HG03575 (cell line): ENCODE measurements around the gene ZNF687.

Experiments used
- ATAC-seq: cut with Tn5 transposase; IDR thresholded peaks from one replicate; pipeline ENCODE4 v1.9.1; 2021; ENCODE audit not compliant: unreplicated experiment, insufficient number of reproducible peaks, low FRiP score; ENCODE audit errors: extremely low read depth

The ZNF687 gene

DNA sequence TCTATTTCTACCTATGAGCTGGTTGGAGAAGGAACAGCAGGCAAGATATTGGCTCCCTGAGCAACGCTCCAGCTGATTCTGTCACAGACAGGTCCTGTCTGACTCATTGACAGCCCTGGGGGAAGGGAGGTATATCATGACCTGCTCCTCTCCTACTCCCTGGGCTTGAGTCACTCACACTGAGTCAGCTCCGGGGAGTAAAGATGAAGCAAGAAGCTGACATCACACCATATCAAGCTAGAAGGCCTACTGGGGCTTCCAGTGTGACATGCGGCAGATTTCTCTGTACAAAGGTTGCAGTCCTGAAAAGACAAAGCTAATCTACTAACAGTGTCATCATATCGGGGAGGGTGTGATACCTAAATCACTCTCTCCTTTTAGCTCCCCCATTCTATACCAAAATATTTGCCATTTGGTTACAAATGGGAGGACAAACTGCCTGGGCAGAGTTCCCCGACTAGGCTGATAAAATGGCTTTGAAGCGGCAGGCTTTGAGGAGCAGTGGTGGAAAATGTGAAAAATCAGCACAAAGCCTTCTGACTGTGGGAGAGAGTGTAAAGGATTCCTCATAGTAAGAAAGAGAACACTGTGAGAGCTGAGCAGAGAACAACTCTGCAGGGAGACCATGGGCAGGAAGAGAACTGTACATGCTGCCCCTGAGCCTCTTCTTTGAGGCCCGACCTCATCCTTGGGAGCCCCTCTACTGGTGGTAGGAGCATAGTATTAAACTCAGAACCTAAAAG, 29.7 kb downstream of the ZNF687 start:
- no peak for ATAC-seq

DNA sequence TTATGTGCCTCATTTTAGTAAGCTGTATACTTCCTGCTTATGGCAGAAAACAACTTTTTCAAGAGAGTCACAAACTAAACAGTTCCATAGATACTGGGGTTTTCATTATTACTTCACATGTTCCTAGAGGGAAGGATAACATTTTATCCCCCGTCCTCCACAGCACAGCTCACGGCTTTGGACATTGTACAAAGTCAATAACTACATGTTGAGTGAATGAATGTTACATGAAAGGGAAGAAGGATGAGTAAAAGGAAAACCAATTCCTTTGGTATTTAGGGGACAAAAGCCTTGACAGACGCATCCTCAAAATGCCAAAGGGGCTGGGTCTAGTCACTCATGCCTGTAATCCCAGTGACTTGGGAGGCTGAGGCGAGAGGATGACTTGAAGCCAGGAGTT, 30.3 kb downstream of the ZNF687 start:
- no peak for ATAC-seq

DNA sequence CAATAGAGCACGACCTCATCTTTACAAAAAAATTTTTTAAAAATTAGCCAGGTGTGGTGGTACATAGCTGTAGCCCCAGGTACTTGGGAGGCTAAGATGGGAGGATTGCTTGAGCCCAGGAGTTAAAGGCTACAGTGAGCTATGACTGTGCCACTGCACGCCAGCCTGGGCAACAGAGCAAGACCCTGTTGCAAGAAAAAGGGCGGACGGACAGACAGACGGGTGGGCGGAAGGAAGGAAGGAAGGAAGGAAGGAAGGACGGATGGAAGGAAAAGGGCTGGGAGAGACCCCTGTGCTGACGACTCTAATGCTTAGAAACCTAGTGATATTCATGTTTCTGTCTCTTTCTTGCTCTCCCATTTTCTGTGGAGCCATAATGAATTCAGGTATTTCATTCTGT, 30.7 kb downstream of the ZNF687 start:
- no peak for ATAC-seq

DNA sequence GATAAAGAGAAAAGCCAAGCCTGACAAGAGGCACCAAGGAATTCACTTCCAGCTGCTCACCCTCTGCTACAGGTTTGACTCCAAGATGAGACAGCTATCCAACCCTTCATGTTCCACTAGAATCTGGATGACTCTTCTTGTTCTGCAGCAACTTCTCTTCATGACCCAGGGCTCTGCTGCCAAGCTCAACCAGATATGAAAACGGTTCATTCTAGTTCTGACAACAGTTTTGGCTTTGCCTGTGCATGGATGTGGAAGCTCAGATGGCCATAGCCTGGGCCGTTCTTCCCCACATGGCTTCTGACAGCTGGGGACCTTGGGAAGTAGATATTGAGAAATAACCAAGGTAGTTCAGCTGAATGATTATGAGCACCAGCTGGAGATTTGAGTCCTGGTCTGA, 31.4 kb downstream of the ZNF687 start:
- ATAC-seq: no peak

DNA sequence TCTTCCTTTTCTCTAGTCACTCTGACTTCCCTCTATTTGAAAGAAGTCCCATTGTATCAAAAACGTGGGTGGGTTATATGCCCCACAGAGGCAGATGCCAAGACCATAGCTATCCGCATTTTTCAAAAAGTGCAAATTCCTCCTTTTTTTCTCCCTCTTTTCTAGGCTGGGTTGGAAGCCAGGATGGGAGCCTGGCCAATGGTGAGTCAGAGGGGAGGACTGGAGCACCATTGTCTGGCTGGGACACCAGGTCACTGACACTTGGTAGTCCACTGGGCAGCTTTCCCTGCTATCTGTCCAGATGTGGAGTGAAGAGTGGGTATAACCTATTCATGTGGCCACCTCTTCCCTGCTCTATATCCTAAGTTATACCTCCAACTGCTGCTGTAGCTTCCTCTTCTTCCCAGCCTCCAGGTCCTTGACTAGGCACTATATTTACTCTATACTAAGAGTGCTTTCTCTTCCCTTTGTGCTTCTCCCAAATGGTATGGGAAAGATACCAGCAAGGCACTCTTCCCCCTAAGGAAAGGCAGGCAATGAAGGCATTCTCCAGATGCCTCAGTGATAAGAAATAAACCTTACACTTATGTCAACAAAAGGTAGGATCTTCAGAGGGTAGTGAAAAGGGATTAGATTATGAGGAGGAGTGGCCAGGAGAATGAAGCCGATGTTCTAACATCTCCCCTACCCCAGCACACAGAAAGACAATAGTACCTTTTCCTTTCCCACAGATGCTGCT, 32.2 kb downstream of the ZNF687 start:
- ATAC-seq: no peak

DNA sequence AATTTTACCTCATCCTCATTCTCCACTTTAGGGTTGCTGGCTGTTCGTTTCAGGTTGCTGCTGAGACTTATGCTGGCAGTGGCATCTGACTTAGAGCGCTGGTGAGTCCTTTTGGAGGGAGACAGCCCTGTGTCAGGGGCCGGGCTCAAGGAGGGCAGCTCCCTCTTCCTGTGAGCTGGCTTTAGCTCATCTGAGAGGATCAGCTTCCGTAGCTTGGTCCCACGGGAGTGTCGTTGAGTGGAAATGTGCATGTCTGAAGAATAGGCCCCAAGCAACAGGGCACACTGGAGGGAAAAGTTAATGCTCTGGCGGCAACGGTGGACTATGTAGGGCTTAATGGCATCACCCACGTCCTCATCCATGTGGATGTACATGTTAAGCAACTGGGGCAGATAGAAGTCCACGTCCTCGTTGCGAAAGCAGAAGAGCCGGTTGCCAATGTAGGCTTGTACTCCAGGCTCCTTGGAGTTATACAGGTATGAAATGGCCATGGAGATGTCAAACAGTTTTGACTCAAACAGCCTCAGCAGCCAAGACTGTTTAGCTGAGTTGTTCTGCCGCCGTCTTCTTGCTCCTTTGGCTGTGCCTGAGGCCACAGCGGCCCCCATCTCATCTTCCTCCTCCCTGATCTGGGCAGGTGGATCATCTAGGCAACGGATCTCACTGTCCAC, 33.6 kb downstream of the ZNF687 start:
- no peak for ATAC-seq

DNA sequence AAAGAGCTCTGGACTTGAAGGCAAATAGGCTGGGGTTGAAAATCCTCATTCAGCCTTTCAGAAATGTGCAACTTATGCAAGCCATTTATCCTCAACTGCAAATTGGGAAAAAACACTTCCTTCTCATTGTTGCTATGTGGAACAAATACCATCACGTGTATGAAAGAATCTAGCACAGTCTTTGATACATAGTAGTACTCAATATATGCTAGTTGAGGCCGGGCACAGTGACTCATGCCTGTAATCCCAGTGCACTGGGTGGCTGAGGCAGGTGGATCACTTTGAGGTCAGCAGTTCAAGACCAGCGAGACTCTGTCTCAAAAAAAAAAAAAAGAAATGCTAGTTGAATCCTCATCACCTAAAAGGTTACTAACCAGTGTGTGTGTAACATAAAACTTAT, 36.9 kb downstream of the ZNF687 start:
- ATAC-seq: no peak

DNA sequence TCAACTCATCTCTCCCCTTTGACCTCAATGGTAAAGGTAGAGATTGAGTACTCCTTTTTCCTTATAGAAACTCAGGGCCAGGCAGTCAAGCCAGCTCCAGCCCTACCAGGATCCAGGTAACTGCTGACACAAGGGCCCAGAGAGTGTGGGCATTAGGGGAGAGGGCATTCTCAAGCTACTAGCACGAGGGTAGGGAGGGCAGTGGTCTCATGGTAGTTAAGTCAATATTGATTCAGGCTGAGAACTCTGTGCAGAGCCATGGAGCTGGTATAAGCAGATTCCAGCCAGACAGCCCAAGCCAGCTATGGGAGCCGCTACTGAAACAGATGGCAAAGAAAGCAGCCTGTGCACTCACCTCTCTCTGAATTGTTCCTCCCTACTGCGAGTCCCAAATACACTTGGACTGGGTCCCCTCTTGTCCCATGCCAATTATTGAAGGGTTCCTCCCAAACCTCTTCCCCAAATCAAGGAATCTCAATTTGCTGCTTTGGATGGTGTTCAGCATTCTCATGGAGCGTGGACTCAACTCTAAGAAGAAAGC, 42.4 kb downstream of the ZNF687 start:
- no peak for ATAC-seq

DNA sequence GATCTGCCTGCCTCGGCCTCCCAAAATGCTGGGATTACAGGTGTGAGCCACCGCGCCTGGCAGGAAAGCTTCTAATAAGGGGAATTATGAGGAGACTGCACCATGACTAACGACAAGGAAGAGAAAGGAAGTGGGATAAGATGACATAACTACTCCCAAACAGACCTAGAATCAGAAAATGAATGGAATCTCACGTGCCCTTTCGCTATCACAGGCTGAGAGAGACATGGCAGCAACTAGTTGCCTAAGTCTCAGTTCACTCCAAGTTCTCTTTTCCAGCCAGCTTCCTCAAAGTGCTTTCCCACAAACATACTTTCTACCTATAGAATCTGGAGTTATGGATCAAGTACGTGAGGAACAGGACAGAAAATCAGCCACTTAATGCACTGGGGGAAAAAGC, 43.1 kb downstream of the ZNF687 start:
- ATAC-seq: no peak

DNA sequence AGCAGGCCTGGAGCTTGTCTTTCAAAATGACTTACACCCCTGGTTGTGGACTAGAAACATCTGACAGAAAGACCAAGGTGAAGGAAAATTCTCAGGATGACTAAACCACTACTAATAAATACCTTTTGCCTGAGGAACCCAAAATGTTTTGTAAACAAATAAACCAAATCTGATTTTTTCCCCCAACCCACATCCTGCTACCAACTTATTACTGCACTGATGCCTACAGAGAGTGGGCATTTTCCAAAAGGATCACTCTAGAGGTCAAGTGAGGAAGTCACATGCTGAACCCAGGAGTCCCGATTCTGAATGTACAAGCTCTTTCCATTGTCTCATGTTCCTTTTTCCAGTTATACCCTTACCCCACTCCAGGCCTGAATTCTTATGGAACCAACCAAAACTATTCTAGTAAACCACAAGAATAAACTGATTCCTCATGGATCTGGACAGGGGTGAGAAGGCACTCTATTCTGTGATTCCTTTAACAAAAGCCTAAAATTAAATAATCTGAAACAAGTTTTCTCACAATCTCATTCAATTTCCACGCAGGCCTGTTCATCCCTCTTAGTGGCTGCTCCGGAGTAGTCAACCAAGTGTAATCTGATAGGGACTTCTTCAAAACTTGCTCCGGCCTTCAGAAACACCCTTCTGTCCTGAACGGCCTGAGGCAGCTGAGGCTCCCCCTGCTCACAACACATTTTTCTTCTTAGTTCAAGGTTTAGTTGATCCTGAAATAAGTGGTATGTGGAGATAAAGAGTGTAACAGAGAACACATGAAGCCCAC, 43.7 kb downstream of the ZNF687 start:
- no peak for ATAC-seq

DNA sequence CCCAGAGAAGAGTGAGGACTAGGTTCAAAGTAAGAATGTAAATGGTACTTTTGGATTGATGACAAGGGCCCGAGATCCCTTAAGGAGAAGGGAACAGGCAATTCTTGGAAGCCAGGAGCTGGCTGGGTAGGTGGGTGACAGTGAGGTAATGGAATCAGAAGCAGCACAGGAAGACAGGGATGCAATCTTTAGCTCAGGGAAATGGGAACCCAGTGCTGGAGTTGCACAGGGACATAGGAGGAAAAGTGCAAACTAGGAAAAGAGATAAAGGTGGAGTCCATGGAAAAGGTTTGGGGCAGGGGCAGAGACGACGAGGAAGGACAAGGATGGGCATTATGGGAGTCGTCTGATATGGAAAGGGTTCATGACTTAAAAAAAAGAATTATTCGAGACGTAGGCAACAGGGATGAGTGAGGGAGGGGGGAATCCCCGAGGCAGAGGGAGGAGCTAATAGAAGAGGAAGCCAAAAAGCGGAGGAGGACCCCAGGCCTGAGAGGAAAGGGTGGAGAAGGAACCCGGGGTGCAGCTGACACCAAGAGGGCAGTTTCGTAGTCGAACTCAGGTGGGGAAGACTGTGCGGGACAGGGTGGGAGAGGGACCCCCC, 44.6 kb downstream of the ZNF687 start:
- no peak for ATAC-seq

DNA sequence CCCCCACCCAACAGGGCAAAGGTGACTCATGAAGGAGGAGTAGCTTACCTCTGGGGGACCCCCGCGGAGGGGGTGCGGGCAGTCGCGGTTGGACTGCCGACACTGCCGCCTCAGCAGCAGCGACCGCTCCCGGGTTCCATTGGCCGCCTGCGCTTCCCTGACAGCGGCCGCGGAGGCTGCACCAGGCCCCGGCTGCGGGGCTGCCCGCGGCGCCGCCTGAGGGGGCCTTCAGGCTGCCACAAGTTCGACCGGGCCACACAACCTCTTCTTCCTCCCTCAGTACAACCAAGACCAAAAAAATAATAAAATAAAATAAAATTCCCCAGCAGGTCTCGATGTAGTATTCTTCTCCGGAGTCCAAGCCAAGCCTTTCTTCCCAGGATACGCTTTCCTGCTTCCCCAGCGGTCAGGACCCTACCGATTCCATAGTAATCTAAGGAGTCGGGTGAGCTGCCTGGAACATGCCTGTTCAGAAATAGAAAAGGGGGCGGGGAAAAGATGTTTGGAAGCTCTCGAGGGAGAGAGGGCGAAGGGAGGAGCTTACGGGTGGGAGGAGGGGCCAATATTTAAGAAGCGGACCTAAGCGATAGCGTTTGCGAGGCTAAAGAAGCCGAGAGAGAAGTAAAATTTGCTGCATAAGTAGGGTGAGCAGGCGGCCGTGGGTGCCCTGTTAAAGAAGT, 45.3 kb downstream of the ZNF687 start, which contains the start of gene PI4KB:
TSS of gene PI4KB (minus strand) at position 194 of the 680 bp plus-strand sequence. CDS start 10,935 bp downstream, outside the sequence.
- ATAC-seq: no peak

DNA sequence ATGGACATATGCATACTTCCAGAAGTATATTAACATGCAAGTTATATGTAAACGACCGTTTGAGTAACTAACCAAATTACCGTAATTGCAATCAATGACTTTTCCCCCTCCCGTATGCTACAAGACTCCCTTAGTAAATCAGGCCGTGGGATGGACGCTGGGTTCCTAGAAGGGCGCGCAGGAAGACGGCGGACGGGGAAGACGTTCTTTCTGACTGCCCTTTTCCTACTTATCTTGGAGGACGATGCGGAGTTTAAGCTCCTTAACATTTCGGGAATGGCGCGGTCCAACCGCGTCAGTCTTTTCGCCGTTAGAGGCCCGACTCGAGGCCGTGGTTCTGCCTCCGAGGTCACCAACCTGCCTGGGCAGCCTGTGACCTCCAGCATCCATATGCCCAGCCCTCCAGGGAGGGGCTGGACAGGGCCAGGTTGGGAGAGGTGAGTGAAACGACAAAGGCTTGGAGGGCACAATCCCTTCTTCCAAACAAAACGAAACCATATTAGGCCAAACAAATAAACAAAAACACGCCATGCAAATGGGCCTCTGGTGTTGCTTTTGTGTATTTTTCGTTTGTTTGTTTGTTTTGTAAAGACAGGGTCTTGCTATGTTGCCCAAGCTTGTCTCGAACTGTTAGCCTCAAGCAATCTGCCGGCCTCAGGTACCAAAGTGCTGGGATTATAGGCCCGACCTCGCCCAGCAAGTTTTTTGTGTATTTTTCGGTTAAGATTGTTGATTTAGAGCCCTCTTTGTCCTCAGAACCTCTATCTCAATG, 46.0 kb downstream of the ZNF687 start:
- ATAC-seq: no peak

DNA sequence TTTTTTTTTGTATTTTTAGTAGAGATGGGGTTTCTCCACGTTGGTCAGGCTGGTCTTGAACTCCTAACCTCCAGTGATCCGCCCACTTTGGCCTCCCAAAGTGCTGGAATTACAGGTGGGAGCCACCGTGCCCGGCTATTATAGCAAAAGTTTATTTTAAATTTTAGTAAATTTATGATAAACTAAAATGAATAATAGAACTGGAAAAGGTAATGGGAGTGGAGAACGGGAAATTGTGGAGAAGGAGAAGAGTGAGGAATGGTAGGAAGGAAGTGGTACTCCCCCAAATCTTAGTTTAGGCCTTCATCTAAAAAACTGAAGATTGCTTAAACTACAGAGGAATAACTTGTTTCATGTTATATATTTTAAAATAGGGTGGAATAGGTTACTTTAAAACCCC, 52.7 kb downstream of the ZNF687 start:
- no peak for ATAC-seq

DNA sequence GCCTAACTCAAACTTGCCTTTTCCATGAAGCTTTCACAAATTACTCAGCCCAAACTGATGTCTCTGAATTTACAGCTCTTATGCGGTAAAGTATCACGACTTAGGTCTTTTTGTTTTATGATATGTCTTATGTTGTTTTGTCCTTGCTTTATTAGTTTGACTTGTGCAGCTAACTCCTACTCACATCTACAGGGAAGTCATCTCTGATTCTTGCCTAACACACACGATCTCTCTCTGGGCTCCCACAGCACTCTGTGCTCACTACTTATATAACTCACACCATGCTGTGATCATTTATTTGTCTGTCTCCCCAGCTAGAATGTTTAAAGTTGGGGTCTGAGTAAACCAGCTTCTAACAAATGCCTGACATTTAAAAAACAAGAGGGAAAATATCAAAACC, 54.5 kb downstream of the ZNF687 start:
- no peak for ATAC-seq

DNA sequence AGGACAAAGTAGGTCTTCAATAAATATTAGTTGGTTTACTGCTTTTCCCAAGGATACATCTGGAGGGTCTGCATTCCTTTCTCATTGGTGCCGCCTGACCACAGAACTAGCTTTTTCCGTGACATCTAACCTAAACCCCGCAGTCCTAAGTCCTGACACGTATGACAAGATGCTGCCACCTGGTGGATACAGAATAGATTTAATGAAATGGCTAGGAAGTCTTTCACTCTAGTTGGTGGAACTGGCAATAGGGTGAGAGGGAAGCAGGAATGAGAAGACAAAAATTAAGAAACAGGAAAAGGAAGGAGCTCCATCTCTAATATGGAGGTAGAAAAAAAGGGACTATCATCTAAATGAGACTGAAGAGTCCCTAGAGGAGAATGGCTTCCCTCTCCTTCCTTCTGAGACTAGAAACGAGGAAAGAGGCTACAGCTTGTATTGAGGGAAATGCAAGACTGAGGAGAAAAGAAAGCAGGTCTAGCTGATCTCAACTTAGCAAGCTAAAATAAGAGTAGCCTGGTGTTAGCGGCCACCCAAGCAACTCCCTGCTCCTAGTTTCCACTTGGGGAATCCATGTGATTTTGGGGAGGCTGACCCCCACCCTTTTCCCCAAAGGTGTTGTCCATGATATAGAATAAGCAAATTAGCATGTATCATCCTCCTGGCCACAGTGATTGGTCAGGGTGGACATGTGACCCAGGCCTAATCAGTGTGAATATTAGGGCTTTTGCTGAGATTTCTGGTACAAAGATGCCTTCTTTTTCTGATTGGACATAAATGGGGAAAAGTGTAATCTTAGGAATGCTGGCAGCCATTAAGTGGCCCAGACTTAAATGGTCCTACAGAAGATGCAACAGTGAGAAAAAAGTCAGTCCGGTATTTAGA, 59.0 kb downstream of the ZNF687 start:
- ATAC-seq: no peak
